DMS153 (cell line): Measurements from ENCODE around the gene PCP2.
A peak's percentile ranks its signal among the peaks of the same experiment; 100 is the strongest.

ENCODE experiments used
- DNase-seq: peaks from one replicate; lab custom pipeline; 2025; lab: John Stamatoyannopoulos, UW

PCP2 gene

GRCh38 chr19:7638802-7639465, 5.4 kb upstream of the PCP2 start:
- no peak for DNase-seq

GRCh38 chr19:7637374-7638256, 4.1 kb upstream of the PCP2 start:
- no peak for DNase-seq

- peak; percentile 76 for DNase-seq
Observed at GRCh38 chr19:7636691-7637373, 3.3 kb upstream of the PCP2 start, which contains the start of gene STXBP2. TSS of gene STXBP2 (plus strand) at chr19:7637110. CDS start at chr19:7637150, 40 bp downstream.

- no peak for DNase-seq
Observed at GRCh38 chr19:7636317-7636690, 2.8 kb upstream of the PCP2 start.

- no peak for DNase-seq
Observed at GRCh38 chr19:7635670-7636069, 2.2 kb upstream of the PCP2 start.

GRCh38 chr19:7632340-7633203, 947 bp downstream of the PCP2 start:
- no peak for DNase-seq

- DNase-seq, result no peak
Observed at GRCh38 chr19:7631577-7631976, 1.9 kb downstream of the PCP2 start.

- peak; percentile 98 for DNase-seq
Observed at GRCh38 chr19:7629347-7630054, 4.0 kb downstream of the PCP2 start, which contains the start of the genes PET100 and XAB2. TSS of gene PET100 (plus strand) at chr19:7629793. CDS start at chr19:7629834, 41 bp downstream. TSS of gene XAB2 (minus strand) at chr19:7629545. CDS start at chr19:7629527, 18 bp downstream.

- no peak for DNase-seq
Observed at GRCh38 chr19:7628589-7629311, 4.8 kb downstream of the PCP2 start.

- no peak for DNase-seq
Observed at GRCh38 chr19:7627166-7627565, 6.4 kb downstream of the PCP2 start.

GRCh38 chr19:7625763-7626372, 7.7 kb downstream of the PCP2 start:
- DNase-seq, result no peak

- DNase-seq, result no peak
Observed at GRCh38 chr19:7624810-7625209, 8.7 kb downstream of the PCP2 start.

GRCh38 chr19:7623725-7624603, 9.6 kb downstream of the PCP2 start:
- DNase-seq, result no peak

- no peak for DNase-seq
Observed at GRCh38 chr19:7622933-7623685, 10.4 kb downstream of the PCP2 start.

GRCh38 chr19:7620442-7621412, 12.8 kb downstream of the PCP2 start:
- no peak for DNase-seq

GRCh38 chr19:7619671-7620441, 13.7 kb downstream of the PCP2 start:
- no peak for DNase-seq
